ENCODE data around the gene SELENOV.

SELENOV gene

GRCh38 chr19:39568604-39569003 is 53.7 kb downstream of the SELENOV start:
- DNase-seq = no peak

All from NCI-H2029 treated with DMSO at 0.1 percent for 48 hours (cell line).